Spleen (tissue), 7 donors: ENCODE measurements around the gene RMC1.

Source experiments
- CTCF ChIP-seq, 11 experiments: fragments of 200-600 bp in 7 of 11; fragments of 450-650 bp in 4 of 11; sonication (generic) in 4 of 11; IDR thresholded peaks in 8 of 11; conservative IDR thresholded peaks in 3 of 11; 1 replicate in 7 of 11; 2 replicates in 4 of 11; pipeline versions ENCODE4 v1.4.0 to v1.8.0; 2016 to 2021; ENCODE audit warnings: antibody characterized with exemption in 11 of 11, inconsistent platforms in 4 of 11, mild to moderate bottlenecking in 1 of 11
- POLR2A ChIP-seq, 3 donors: fragments of 450-650 bp; IDR thresholded peaks; one replicate each; pipeline ENCODE4 v1.5.1; 2017; ENCODE audit warnings: antibody characterized with exemption in 3 of 3, mild to moderate bottlenecking in 1 of 3
- donor health status: DM: no; HTN: no; CAD: no; lungs with moderate emphysema.
- donor health status: DM: no; HTN: no; CAD: no.
- donor health status: DM: no; HTN: no; CAD: no.

GRCh38 chr18:23453680-23454058 lies 49.6 kb upstream of the RMC1 start:
- TF ChIP-seq CTCF (IDR thresholded peaks at IDR 0.05 in 8 of 11, conservative IDR thresholded peaks at IDR 0.05 in 3 of 11) (no peak), POLR2A (IDR thresholded peaks at IDR 0.05) (no peak)
